Small intestine (tissue), 7 donors: ENCODE data around the gene NCAPG2. TPM values are rescaled to one million over a fixed set of nuclear protein-coding genes. Genes with fewer than 3 reads are reported as not detected.
"Not testable (repeated sequence)": the region's sequence is repeated elsewhere in the genome, so short reads cannot be mapped to it uniquely, and the experiment has no call there.

Experiments used
- DNase-seq, 2 donors: peaks; one replicate each; pipeline versions ENCODE4 v3.0.0 to v3.0.0-alpha.2; 2013
- FAIRE-seq: peaks from 2 replicates; lab custom pipeline; 2012; peaks lifted over from hg19 to GRCh38; lab: Jason Lieb, UNC
- H3K27ac ChIP-seq, 3 donors: one replicate each; pipeline ENCODE4 v1.5.1; 2013; ENCODE audit warnings: low read length in 2 of 3, mild to moderate bottlenecking in 2 of 3, control low read depth in 1 of 3, inconsistent platforms in 1 of 3, low read depth in 1 of 3, moderate library complexity in 1 of 3
- H3K27me3 ChIP-seq, 3 donors: one replicate each; pipeline ENCODE4 v1.6.1; 2013; ENCODE audit warnings: low read length in 3 of 3, inconsistent platforms in 1 of 3; ENCODE audit not compliant: control insufficient read depth in 3 of 3, insufficient read depth in 3 of 3
- H3K36me3 ChIP-seq, 3 donors: one replicate each; pipeline ENCODE4 v1.6.1; 2013; ENCODE audit warnings: low read length in 3 of 3, inconsistent platforms in 1 of 3, low read depth in 1 of 3, mild to moderate bottlenecking in 1 of 3, moderate library complexity in 1 of 3; ENCODE audit not compliant: control insufficient read depth in 3 of 3, insufficient read depth in 2 of 3
- H3K4me1 ChIP-seq, 3 donors: one replicate each; pipeline ENCODE4 v1.6.1; 2013; ENCODE audit warnings: low read length in 2 of 3, inconsistent platforms in 1 of 3, low read depth in 1 of 3, mild to moderate bottlenecking in 1 of 3, moderate library complexity in 1 of 3; ENCODE audit not compliant: control insufficient read depth in 3 of 3, insufficient read depth in 2 of 3
- H3K4me3 ChIP-seq, 3 donors: one replicate each; pipeline ENCODE4 v1.5.1; 2013; ENCODE audit warnings: low read length in 3 of 3, control low read depth in 1 of 3, inconsistent platforms in 1 of 3, low read depth in 1 of 3, mild to moderate bottlenecking in 1 of 3, moderate library complexity in 1 of 3
- H3K9me3 ChIP-seq, 2 donors: one replicate each; pipeline ENCODE4 v1.6.1; 2013; ENCODE audit warnings: low read depth in 1 of 2, low read length in 1 of 2; ENCODE audit not compliant: control insufficient read depth in 2 of 2, insufficient read depth in 1 of 2
- WGBS, 3 donors: extraction: QIAGEN DNeasy Blood & Tissue Kit; methylation state at CpG; one replicate each; pipeline ENCODE4 v1.1.7; 2013; 5-methylcytosine and 5-hydroxymethylcytosine counted together
- polyA plus RNA-seq, 4 donors: library from polyadenylated mRNA; stranded (reverse) in 3 of 4; unstranded in 1 of 4; fragments of 200-250 nt in 3 of 4; fragments of 120-200 nt in 1 of 4; gene quantifications; one replicate each; pipeline versions ENCODE4 v1.2.1 to v1.2.3, GENCODE V29; 2013
- donor health status: healthy with polysubstance abuse.
- donor health status: control.
- donor health status: control.
- donor health status: Bipolar disorder and iron deficiency.
- donor health status: healthy.

NCAPG2 gene
- polyA plus RNA-seq, 4 donors, result 0.81 to 11.2 (median 5.9) TPM

DNA sequence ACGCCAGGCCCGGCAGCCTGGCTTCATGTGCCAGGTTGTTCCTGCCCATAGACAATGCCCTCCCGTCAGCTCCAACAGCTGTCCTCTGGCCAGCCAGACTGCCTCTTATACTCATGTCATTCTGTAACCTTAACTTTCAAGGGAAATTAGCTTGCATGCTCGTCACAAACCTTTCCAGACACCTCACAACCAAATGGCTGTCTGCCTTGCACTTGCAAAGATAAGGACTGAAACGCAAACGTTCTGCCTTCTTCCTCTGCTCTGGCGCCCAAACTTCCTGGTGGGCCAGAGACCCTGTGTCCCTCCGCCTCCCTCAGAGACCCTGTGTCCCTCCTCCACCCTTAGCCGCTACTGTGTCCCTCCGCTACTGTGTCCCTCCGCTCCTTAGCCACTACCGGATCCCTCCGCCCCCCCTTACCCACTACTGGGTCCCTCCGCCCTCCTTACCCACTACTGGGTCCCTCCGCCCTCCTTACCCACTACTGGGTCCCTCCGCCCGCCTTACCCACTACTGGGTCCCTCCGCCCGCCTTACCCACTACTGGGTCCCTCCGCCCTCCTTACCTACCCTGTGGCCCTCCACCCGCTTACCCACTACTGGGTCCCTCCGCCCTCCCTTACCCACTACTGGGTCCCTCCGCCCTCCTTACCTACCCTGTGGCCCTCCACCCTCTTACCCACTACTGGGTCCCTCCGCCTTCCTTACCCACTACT lies 37.5 kb downstream of the NCAPG2 start:
- WGBS, 3 donors, result 90 to 93% (median 92%) methylated on average over 13 to 22 of the region's 24 CpGs
- not testable (repeated sequence) for H3K27me3 ChIP-seq, DNase-seq, H3K9me3 ChIP-seq, H3K27ac ChIP-seq, H3K4me3 ChIP-seq, FAIRE-seq, H3K4me1 ChIP-seq
- peaks cover 0 to 14% (median 0%) of the 10 kb centered on the region in 3 donors for H3K36me3 ChIP-seq

DNA sequence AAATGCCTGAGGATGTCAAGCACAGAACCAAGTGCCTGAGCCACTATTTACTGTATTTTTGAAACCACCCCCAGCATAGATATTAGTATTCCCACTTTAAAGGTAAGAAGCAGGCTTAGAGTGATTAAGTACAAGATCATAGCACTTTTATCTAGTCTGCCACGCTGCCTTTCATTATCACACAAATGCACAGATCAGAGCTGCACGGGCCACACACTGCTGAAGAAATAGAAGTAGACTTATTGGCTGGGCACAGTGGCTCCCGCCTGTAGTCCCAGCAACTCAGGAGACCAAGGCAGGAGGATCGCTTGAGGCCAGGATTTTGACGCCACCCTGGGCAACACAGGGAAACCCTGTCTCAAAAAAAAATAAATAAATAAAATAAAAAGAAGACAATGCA lies 38.2 kb downstream of the NCAPG2 start:
- H3K4me3 ChIP-seq, result no peak overlapping the region
- FAIRE-seq (no peak), DNase-seq (no peak)
- H3K27ac ChIP-seq, result no peak overlapping the region
- no peaks in the 10 kb centered on the region for H3K4me1 ChIP-seq
- H3K36me3 ChIP-seq, result peaks cover 0 to 14% (median 0%) of the 10 kb centered on the region in 3 donors
- H3K9me3 ChIP-seq, result no peaks in the 10 kb centered on the region
- H3K27me3 ChIP-seq, result no peaks in the 10 kb centered on the region
- WGBS, 3 donors, result 96% methylated on average over 5 of the region's 5 CpGs

DNA sequence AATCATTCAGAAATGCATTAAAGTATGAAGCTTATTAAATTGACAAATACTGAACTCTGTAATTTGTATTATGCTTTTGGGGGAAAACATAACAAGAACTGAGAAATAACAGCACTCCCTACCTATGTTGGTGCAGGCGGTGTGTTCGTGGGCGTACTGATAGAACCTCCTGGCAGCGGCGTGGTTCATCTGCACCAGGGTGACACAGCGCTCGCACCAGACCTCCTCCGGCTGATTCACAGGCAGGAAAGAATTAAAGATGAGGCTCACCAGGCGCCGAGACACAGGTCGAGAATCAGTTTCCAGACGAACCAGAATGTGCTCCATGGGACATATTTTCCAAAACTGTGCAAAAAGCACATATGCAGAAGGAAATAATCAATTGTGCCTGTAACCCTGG lies 40.2 kb downstream of the NCAPG2 start:
- H3K27me3 ChIP-seq, result no peaks in the 10 kb centered on the region
- DNase-seq (no peak), FAIRE-seq (no peak)
- no peak overlapping the region for H3K4me3 ChIP-seq
- no peaks in the 10 kb centered on the region for H3K9me3 ChIP-seq
- peaks cover 0 to 12% (median 0%) of the 10 kb centered on the region in 3 donors for H3K36me3 ChIP-seq
- no peaks in the 10 kb centered on the region for H3K4me1 ChIP-seq
- 95 to 98% (median 95%) methylated on average over 12 of the region's 12 CpGs for WGBS, 3 donors
- H3K27ac ChIP-seq, result no peak overlapping the region

DNA sequence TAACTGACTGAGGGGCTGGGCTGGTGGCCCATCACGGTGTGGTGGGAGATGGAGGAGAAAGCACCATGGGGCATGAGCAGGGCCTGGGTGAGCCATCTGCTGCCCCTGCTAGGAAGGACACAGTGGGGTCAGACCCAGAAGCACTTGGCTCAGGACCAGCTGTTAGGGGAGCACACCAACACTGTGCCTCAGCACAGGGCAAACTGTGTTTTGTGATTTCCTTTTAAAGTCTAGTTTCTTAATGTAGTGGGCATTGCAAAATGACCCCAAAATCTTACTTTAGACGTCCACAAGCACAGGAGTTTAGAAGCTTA lies 41.2 kb downstream of the NCAPG2 start:
- no peaks in the 10 kb centered on the region for H3K4me1 ChIP-seq
- no peaks in the 10 kb centered on the region for H3K27me3 ChIP-seq
- H3K36me3 ChIP-seq, result peaks cover 0 to 12% (median 0%) of the 10 kb centered on the region in 3 donors
- WGBS, 3 donors, result 84 to 94% (median 88%) methylated on average over 2 of the region's 2 CpGs
- H3K4me3 ChIP-seq, result no peak overlapping the region
- no peak overlapping the region for H3K27ac ChIP-seq
- no peaks in the 10 kb centered on the region for H3K9me3 ChIP-seq
- FAIRE-seq (no peak), DNase-seq (no peak)

DNA sequence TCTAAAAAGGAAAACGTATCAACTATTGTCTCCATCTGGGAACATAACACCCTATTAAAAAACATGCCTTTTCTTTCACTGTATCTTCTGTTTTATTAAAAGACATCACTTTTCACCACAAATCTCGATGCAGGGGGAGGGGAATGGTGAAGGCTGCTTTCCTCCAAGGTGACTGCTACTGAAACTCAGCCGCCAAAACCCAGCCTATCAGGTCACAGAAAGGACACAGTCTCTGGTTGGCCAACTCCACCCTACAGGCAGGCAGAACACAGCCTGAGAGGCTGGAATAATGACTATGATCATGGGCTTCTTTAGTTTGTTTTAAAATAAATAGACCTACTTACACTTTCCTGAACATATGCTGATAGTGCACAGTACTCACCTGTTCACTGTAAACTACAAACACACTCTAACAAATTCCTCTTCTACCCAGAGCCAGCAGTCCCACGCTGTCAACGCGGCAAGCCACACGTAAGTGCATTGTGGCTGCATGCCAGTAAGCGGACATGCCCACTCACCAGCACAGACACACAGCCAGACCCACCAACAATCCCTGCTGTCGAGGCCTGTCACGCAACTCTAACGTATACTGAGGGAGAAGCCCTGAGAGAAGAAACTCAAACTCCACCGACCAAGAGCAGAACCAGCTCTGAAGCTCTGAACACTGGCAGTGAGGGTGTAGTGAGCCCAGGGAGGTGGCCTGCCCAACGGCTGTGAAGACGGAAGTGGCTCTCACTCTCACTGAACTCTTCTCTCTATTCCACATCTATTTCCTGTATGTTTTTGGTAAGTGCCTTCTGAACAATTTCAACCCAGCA lies 41.8 kb downstream of the NCAPG2 start:
- Histone ChIP-seq H3K27ac (no peak overlapping the region), H3K9me3 (no peaks in the 10 kb centered on the region), H3K27me3 (no peaks in the 10 kb centered on the region), H3K36me3 (peaks cover 0 to 12% (median 0%) of the 10 kb centered on the region in 3 donors), H3K4me1 (no peaks in the 10 kb centered on the region), H3K4me3 (no peak overlapping the region)
- 78 to 86% (median 84%) methylated on average over 14 of the region's 14 CpGs for WGBS, 3 donors
- DNase-seq (no peak), FAIRE-seq (no peak)

DNA sequence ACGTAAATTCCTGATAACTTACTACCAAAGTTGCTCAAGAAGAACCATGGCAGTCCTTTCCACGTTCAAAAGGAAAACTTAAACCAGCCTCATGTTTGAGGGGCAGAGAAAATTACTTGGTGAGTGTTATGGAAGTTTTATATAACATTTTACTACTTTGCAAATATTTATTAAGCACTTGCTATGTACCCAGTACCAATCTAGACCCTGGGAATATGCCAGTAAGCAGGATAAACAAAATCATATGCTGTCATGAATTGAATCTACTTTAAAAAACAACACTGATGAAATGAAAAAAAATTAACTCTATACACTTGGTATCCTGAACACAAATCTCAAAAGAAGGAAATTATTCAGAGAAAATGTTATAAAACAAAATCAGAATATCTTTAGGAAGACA lies 46.1 kb downstream of the NCAPG2 start:
- H3K36me3 ChIP-seq, result peaks cover 0 to 25% (median 0%) of the 10 kb centered on the region in 3 donors
- WGBS, 3 donors, result 87 to 93% (median 88%) methylated on average over 2 of the region's 2 CpGs
- FAIRE-seq (no peak), DNase-seq (no peak)
- H3K4me3 ChIP-seq, result no peak overlapping the region
- no peak overlapping the region for H3K27ac ChIP-seq
- no peaks in the 10 kb centered on the region for H3K27me3 ChIP-seq
- H3K9me3 ChIP-seq, result no peaks in the 10 kb centered on the region
- H3K4me1 ChIP-seq, result no peaks in the 10 kb centered on the region

DNA sequence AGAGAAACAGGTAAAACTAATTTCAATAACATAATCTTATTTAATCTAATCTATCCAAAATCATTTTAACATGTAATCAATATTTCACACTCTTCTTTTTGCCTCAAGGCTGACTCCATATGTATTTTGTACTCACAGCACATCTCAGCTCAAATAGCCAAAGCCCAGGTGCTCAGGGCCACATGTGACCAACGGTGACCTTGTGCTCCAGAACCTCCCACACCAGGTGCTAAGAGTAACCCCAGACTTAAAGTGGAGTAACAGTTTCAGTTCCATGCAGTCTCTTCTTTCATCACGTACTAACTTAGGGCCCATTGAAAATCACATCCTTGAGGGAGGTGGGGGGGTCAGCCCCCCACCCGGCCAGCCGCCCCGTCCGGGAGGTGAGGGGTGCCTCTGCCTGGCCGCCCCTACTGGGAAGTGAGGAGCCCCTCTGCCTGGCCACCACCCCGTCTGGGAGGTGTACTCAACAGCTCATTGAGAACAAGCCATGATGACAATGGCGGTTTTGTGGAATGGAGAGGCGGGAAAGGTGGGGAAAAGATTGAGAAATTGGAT lies 47.3 kb downstream of the NCAPG2 start:
- no peak for FAIRE-seq

DNA sequence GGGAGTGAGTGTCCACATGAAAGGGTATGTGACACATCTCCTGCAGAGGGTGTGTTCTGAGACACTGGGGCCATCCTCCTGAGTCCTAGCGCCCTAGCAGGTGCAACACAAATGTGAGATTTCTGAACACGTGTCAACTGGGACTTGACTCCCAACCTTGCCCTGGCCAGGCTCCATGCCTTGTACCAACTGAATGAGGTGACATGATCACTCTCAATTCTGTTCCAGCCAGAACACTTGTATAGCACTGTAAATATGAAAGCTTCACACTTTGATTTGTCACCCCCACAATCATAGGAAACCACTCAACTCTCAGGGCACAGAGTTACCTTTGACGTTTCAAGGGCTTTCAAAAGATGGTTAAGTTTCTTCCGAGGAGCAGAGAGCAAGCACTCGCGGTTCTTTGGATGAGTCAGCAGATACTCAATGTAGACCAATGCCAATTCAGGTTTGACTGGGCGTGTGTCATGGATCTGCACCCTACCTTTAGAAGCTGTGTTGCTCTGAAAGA lies 48.6 kb downstream of the NCAPG2 start:
- no peaks in the 10 kb centered on the region for H3K27me3 ChIP-seq
- WGBS, 3 donors, result 73 to 87% (median 80%) methylated on average over 7 of the region's 7 CpGs
- FAIRE-seq (no peak), DNase-seq (no peak)
- no peak overlapping the region for H3K4me3 ChIP-seq
- no peaks in the 10 kb centered on the region for H3K9me3 ChIP-seq
- peaks cover 0 to 20% (median 0%) of the 10 kb centered on the region in 3 donors for H3K36me3 ChIP-seq
- H3K27ac ChIP-seq, result no peak overlapping the region
- no peaks in the 10 kb centered on the region for H3K4me1 ChIP-seq

More for the DNA sequence above, 47.3 kb downstream of the NCAPG2 start:
- no peak overlapping the region for H3K27ac ChIP-seq
- no peak for DNase-seq
- 82 to 93% (median 86%) methylated on average over 10 of the region's 10 CpGs for WGBS, 3 donors
- peaks cover 0 to 16% (median 0%) of the 10 kb centered on the region in 3 donors for H3K36me3 ChIP-seq
- H3K9me3 ChIP-seq, result no peaks in the 10 kb centered on the region
- H3K4me3 ChIP-seq, result no peak overlapping the region
- no peaks in the 10 kb centered on the region for H3K27me3 ChIP-seq
- no peaks in the 10 kb centered on the region for H3K4me1 ChIP-seq
